GM19463 (cell line): Measurements from ENCODE around the gene FBN2.
"Not testable (repeated sequence)": the region's sequence is repeated elsewhere in the genome, so short reads cannot be mapped to it uniquely, and the experiment has no call there.

Experiments
- ATAC-seq: cut with Tn5 transposase; IDR thresholded peaks from one replicate; pipeline ENCODE4 v1.9.1; 2021; ENCODE audit warnings: mild to moderate bottlenecking, moderate library complexity; ENCODE audit not compliant: unreplicated experiment

Gene FBN2

GRCh38 chr5:128432913-128433440, 105.1 kb downstream of the FBN2 start:
- no peak for ATAC-seq

GRCh38 chr5:128427921-128428320, 110.1 kb downstream of the FBN2 start:
- no peak for ATAC-seq

- ATAC-seq = peak; percentile 94
These were observed 111.9 kb downstream of the FBN2 start for GRCh38 chr5:128426090-128426534.

GRCh38 chr5:128424646-128425045, 113.4 kb downstream of the FBN2 start:
- no peak for ATAC-seq

GRCh38 chr5:128422612-128423011, 115.4 kb downstream of the FBN2 start:
- no peak for ATAC-seq

- ATAC-seq = no peak
These were observed 123.6 kb downstream of the FBN2 start for GRCh38 chr5:128414469-128414868.

- no peak for ATAC-seq
These were observed 124.7 kb downstream of the FBN2 start for GRCh38 chr5:128413356-128413755.

GRCh38 chr5:128412145-128412930, 125.7 kb downstream of the FBN2 start:
- no peak for ATAC-seq

GRCh38 chr5:128409166-128409800, 128.8 kb downstream of the FBN2 start:
- ATAC-seq = no peak

- ATAC-seq = no peak
These were observed 129.4 kb downstream of the FBN2 start for GRCh38 chr5:128408622-128409021.

GRCh38 chr5:128407944-128408343, 130.1 kb downstream of the FBN2 start:
- ATAC-seq = no peak

- no peak for ATAC-seq
These were observed 131.2 kb downstream of the FBN2 start for GRCh38 chr5:128406803-128407202.

GRCh38 chr5:128405159-128405558, 132.9 kb downstream of the FBN2 start:
- ATAC-seq = no peak

- ATAC-seq = no peak
These were observed 134.7 kb downstream of the FBN2 start for GRCh38 chr5:128403333-128403732.

- ATAC-seq = no peak
These were observed 135.5 kb downstream of the FBN2 start for GRCh38 chr5:128402506-128402905.

GRCh38 chr5:128400766-128401165, 137.3 kb downstream of the FBN2 start:
- ATAC-seq = not testable (repeated sequence)

GRCh38 chr5:128399111-128399510, 138.9 kb downstream of the FBN2 start:
- no peak for ATAC-seq

- no peak for ATAC-seq
These were observed 140.2 kb downstream of the FBN2 start for GRCh38 chr5:128397876-128398275.

- no peak for ATAC-seq
These were observed 143.0 kb downstream of the FBN2 start for GRCh38 chr5:128395073-128395472.

- ATAC-seq = no peak
These were observed 154.0 kb downstream of the FBN2 start for GRCh38 chr5:128384068-128384467.

- ATAC-seq = no peak
These were observed 157.7 kb downstream of the FBN2 start for GRCh38 chr5:128380337-128380736.

- ATAC-seq = no peak
These were observed 159.4 kb downstream of the FBN2 start for GRCh38 chr5:128378632-128379031.
